IPS DF 4.7 (cell line): ENCODE measurements around the gene APOLD1.
"Not testable (repeated sequence)": the region's sequence is repeated elsewhere in the genome, so short reads cannot be mapped to it uniquely, and the experiment has no call there.

Experiments
- DNase-seq: peaks from one replicate; pipeline ENCODE4 v3.0.0-alpha.2; 2013; ENCODE audit warnings: low spot score; ENCODE audit errors: extremely low read depth

The APOLD1 gene

GRCh38 chr12:12839439-12839838 lies 54.0 kb downstream of the APOLD1 start:
- DNase-seq, result not testable (repeated sequence)

DNA sequence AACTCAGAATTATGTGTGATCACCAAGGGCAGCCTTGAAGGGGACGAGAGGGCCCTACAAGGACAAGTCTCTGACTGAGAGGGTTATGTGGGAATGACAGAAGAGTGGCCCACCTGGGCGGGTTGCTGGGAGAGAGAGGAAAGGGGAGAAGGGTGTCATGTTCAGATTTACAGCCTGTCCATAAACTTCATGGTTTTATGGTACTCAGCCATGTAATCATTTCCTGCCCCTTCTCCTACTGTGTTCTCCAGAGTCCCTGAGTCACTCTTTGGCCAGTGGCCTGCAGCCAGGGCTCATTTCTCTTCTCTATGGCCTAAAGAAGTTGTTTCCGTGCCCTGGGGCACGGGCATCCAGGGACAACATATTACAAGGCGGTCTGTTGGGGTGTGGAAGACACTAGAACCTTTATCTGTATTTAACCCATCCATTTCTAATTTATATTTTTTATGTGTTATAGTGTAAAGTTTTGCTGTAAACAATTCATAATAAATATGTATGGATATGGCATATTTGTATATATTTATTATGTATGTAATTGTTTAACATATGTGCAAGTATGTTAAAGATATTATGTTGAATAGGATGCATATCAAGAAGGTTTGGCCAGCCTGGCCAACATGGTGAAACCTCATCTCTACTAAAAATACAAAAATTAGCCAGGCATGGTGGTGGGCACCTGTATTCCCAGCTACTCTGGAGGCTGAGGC lies 54.6 kb downstream of the APOLD1 start:
- no peak for DNase-seq

DNA sequence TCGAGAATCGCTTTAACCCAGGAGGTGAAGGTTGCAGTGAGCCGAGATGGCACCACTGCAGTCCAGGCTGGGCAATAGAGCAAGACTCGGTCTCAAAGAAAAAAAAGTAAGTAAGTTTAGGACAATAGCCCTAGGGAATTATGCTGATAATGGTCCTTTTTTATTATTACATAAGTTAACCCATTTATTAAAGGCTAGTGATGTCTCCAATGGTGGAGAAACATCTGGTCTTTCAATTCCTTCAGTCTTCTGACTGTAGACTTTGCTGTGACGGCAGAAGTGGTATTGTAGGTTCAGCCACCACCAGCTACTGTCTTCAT lies 55.1 kb downstream of the APOLD1 start:
- no peak for DNase-seq
